ENCODE results near the gene CAMK2B.

The CAMK2B gene

GRCh38 chr7:44324481-44325200, 753 bp downstream of the CAMK2B start:
- TF ChIP-seq CTCF (IDR thresholded peaks at IDR 0.05; ENCODE audit: borderline replicate concordance, extremely low read depth, low read length, poor library complexity, severe bottlenecking) (no peak), EZH2 (IDR thresholded peaks at IDR 0.05; ENCODE audit: borderline replicate concordance, low read depth, low read length, severe bottlenecking) (no peak)
- H3K27ac ChIP-seq (ENCODE audit: low read length): no peak overlapping the region
- peaks cover 4% of the 10 kb centered on the region for H3K27me3 ChIP-seq (ENCODE audit: insufficient read depth, low read length, poor library complexity)
- no peaks in the 10 kb centered on the region for H3K79me2 ChIP-seq (ENCODE audit: insufficient read depth, low read length)
- no peak for DNase-seq
- no peaks in the 10 kb centered on the region for H3K36me3 ChIP-seq (ENCODE audit: insufficient read depth, low read length)
- no peak overlapping the region for H3K9ac ChIP-seq (ENCODE audit: low read depth, low read length)
- no peak overlapping the region for H3K4me3 ChIP-seq (ENCODE audit: low read depth in 1 of 2, low read length in 2 of 2)
- no peaks in the 10 kb centered on the region for H3K4me1 ChIP-seq (ENCODE audit: insufficient read depth, low read length)
- H3K4me2 ChIP-seq (ENCODE audit: insufficient read depth, low read length): no peak overlapping the region
- ATAC-seq (ENCODE audit: insufficient read depth, low read depth): no peak
- no peaks in the 10 kb centered on the region for H3K9me3 ChIP-seq (ENCODE audit: insufficient read depth, low read length, severe bottlenecking)
- H4K20me1 ChIP-seq (ENCODE audit: insufficient read depth, low read length): peaks cover 9% of the 10 kb centered on the region
- H2AFZ ChIP-seq (ENCODE audit: low read depth, low read length): no peak overlapping the region

- Histone ChIP-seq H2AFZ (ENCODE audit: low read depth, low read length) (no peak overlapping the region), H3K27me3 (ENCODE audit: insufficient read depth, low read length, poor library complexity) (peaks cover 4% of the 10 kb centered on the region), H3K4me2 (ENCODE audit: insufficient read depth, low read length) (no peak overlapping the region), H3K27ac (ENCODE audit: low read length) (no peak overlapping the region), H3K9ac (ENCODE audit: low read depth, low read length) (no peak overlapping the region), H3K4me1 (ENCODE audit: insufficient read depth, low read length) (no peaks in the 10 kb centered on the region), H3K4me3 (ENCODE audit: low read depth in 1 of 2, low read length in 2 of 2) (no peak overlapping the region), H4K20me1 (ENCODE audit: insufficient read depth, low read length) (peaks cover 9% of the 10 kb centered on the region), H3K36me3 (ENCODE audit: insufficient read depth, low read length) (no peaks in the 10 kb centered on the region), H3K79me2 (ENCODE audit: insufficient read depth, low read length) (no peaks in the 10 kb centered on the region), H3K9me3 (ENCODE audit: insufficient read depth, low read length, severe bottlenecking) (no peaks in the 10 kb centered on the region)
- no peak for TF ChIP-seq EZH2 (IDR thresholded peaks at IDR 0.05; ENCODE audit: borderline replicate concordance, low read depth, low read length, severe bottlenecking)
- no peak for TF ChIP-seq CTCF (IDR thresholded peaks at IDR 0.05; ENCODE audit: borderline replicate concordance, extremely low read depth, low read length, poor library complexity, severe bottlenecking)
- DNase-seq (no peak), ATAC-seq (ENCODE audit: insufficient read depth, low read depth) (no peak)
These were observed 1.3 kb downstream of the CAMK2B start for GRCh38 chr7:44324204-44324480.

- no peaks in the 10 kb centered on the region for H3K9me3 ChIP-seq (ENCODE audit: insufficient read depth, low read length, severe bottlenecking)
- H3K36me3 ChIP-seq (ENCODE audit: insufficient read depth, low read length): no peaks in the 10 kb centered on the region
- H2AFZ ChIP-seq (ENCODE audit: low read depth, low read length): no peak overlapping the region
- peaks cover 9% of the 10 kb centered on the region for H4K20me1 ChIP-seq (ENCODE audit: insufficient read depth, low read length)
- no peak overlapping the region for H3K4me3 ChIP-seq (ENCODE audit: low read depth in 1 of 2, low read length in 2 of 2)
- no peaks in the 10 kb centered on the region for H3K4me1 ChIP-seq (ENCODE audit: insufficient read depth, low read length)
- H3K27me3 ChIP-seq (ENCODE audit: insufficient read depth, low read length, poor library complexity): peaks cover 4% of the 10 kb centered on the region
- DNase-seq (no peak), ATAC-seq (ENCODE audit: insufficient read depth, low read depth) (no peak)
- H3K9ac ChIP-seq (ENCODE audit: low read depth, low read length): no peak overlapping the region
- H3K4me2 ChIP-seq (ENCODE audit: insufficient read depth, low read length): no peak overlapping the region
- TF ChIP-seq EZH2 (IDR thresholded peaks at IDR 0.05; ENCODE audit: borderline replicate concordance, low read depth, low read length, severe bottlenecking): no peak
- TF ChIP-seq CTCF (IDR thresholded peaks at IDR 0.05; ENCODE audit: borderline replicate concordance, extremely low read depth, low read length, poor library complexity, severe bottlenecking): no peak
- H3K79me2 ChIP-seq (ENCODE audit: insufficient read depth, low read length): no peaks in the 10 kb centered on the region
- H3K27ac ChIP-seq (ENCODE audit: low read length): no peak overlapping the region
These were observed 1.8 kb downstream of the CAMK2B start for GRCh38 chr7:44323381-44324203.
